ENCODE results near the gene SDCCAG8. TPM values are rescaled to one million over a fixed set of nuclear protein-coding genes. Genes with fewer than 3 reads are reported as not detected.
A peak's percentile ranks its signal among the peaks of the same experiment; 100 is the strongest.

The SDCCAG8 gene
- total RNA-seq, 1 experiment from 2014 or later, result 7.9 TPM

GRCh38 chr1:243501002-243501401, 245.2 kb downstream of the SDCCAG8 start:
- DNase-seq (ENCODE audit: low spot score), result no peak

- DNase-seq (ENCODE audit: low spot score), result no peak
Observed at GRCh38 chr1:243503155-243503554, 247.3 kb downstream of the SDCCAG8 start.

GRCh38 chr1:243505986-243506689, 250.3 kb downstream of the SDCCAG8 start:
- DNase-seq (ENCODE audit: low spot score), result no peak

GRCh38 chr1:243507001-243507671, 251.3 kb downstream of the SDCCAG8 start:
- DNase-seq (ENCODE audit: low spot score), result no peak

GRCh38 chr1:243507672-243508302, 251.9 kb downstream of the SDCCAG8 start:
- DNase-seq (ENCODE audit: low spot score), result no peak

GRCh38 chr1:243508303-243508713, 252.5 kb downstream of the SDCCAG8 start:
- no peak for DNase-seq (ENCODE audit: low spot score)

GRCh38 chr1:243508943-243509342, 253.1 kb downstream of the SDCCAG8 start:
- no peak for DNase-seq (ENCODE audit: low spot score)

- DNase-seq (ENCODE audit: low spot score), result no peak
Observed at GRCh38 chr1:243510928-243511327, 255.1 kb downstream of the SDCCAG8 start.

GRCh38 chr1:243513726-243514491, 258.1 kb downstream of the SDCCAG8 start:
- peak; percentile 63 for DNase-seq (ENCODE audit: low spot score)

GRCh38 chr1:243514927-243515326, 259.1 kb downstream of the SDCCAG8 start:
- DNase-seq (ENCODE audit: low spot score), result no peak

GRCh38 chr1:243520831-243521230, 265.0 kb downstream of the SDCCAG8 start:
- DNase-seq (ENCODE audit: low spot score), result no peak

- DNase-seq (ENCODE audit: low spot score), result no peak
Observed at GRCh38 chr1:243523766-243524165, 267.9 kb downstream of the SDCCAG8 start.

- peak; percentile 46 for DNase-seq (ENCODE audit: low spot score)
Observed at GRCh38 chr1:243525085-243525487, 269.2 kb downstream of the SDCCAG8 start.

- DNase-seq (ENCODE audit: low spot score), result no peak
Observed at GRCh38 chr1:243526180-243526579, 270.3 kb downstream of the SDCCAG8 start.

- DNase-seq (ENCODE audit: low spot score), result no peak
Observed at GRCh38 chr1:243528459-243529121, 272.7 kb downstream of the SDCCAG8 start.

- DNase-seq (ENCODE audit: low spot score), result no peak
Observed at GRCh38 chr1:243529512-243529911, 273.7 kb downstream of the SDCCAG8 start.

GRCh38 chr1:243535014-243535413, 279.2 kb downstream of the SDCCAG8 start:
- DNase-seq (ENCODE audit: low spot score), result no peak

GRCh38 chr1:243539636-243540035, 283.8 kb downstream of the SDCCAG8 start:
- no peak for DNase-seq (ENCODE audit: low spot score)

GRCh38 chr1:243542739-243543415, 287.0 kb downstream of the SDCCAG8 start:
- no peak for DNase-seq (ENCODE audit: low spot score)

GRCh38 chr1:243543501-243543900, 287.7 kb downstream of the SDCCAG8 start:
- no peak for DNase-seq (ENCODE audit: low spot score)

GRCh38 chr1:243546457-243546856, 290.6 kb downstream of the SDCCAG8 start:
- no peak for DNase-seq (ENCODE audit: low spot score)
